TTC549 (cell line): ENCODE results near the gene DNASE1L2.

ENCODE experiments used
- FAIRE-seq: peaks from 2 replicates; lab custom pipeline; 2012; peaks lifted over from hg19 to GRCh38; lab: Jason Lieb, UNC

DNASE1L2 gene

GRCh38 chr16:2204416-2205103, 31.7 kb upstream of the DNASE1L2 start:
- FAIRE-seq = no peak

- no peak for FAIRE-seq
Measured at GRCh38 chr16:2205104-2205966, 30.9 kb upstream of the DNASE1L2 start, which contains the start of gene MLST8. Gene MLST8 (plus strand): TSS chr16:2205454. CDS start chr16:2206086, 632 bp downstream.

- no peak for FAIRE-seq
Measured at GRCh38 chr16:2205967-2206313, 30.3 kb upstream of the DNASE1L2 start.

GRCh38 chr16:2206420-2206779, 29.8 kb upstream of the DNASE1L2 start:
- no peak for FAIRE-seq

- no peak for FAIRE-seq
Measured at GRCh38 chr16:2206780-2207433, 29.3 kb upstream of the DNASE1L2 start.

GRCh38 chr16:2207872-2208271, 28.4 kb upstream of the DNASE1L2 start:
- no peak for FAIRE-seq

- no peak for FAIRE-seq
Measured at GRCh38 chr16:2208308-2208707, 27.9 kb upstream of the DNASE1L2 start.

GRCh38 chr16:2208772-2209171, 27.5 kb upstream of the DNASE1L2 start:
- no peak for FAIRE-seq

- FAIRE-seq = no peak
Measured at GRCh38 chr16:2209258-2210008, 26.8 kb upstream of the DNASE1L2 start.

GRCh38 chr16:2210009-2210332, 26.3 kb upstream of the DNASE1L2 start:
- FAIRE-seq = no peak

GRCh38 chr16:2210386-2211365, 25.6 kb upstream of the DNASE1L2 start, which contains the start of gene BRICD5:
Gene BRICD5 (minus strand): TSS chr16:2210863. CDS start chr16:2210833, 30 bp downstream.
- FAIRE-seq = no peak

GRCh38 chr16:2211923-2212347, 24.3 kb upstream of the DNASE1L2 start:
- FAIRE-seq = no peak

GRCh38 chr16:2212362-2213324, 23.6 kb upstream of the DNASE1L2 start:
- no peak for FAIRE-seq

- no peak for FAIRE-seq
Measured at GRCh38 chr16:2213817-2214718, 22.2 kb upstream of the DNASE1L2 start.

GRCh38 chr16:2214719-2214968, 21.6 kb upstream of the DNASE1L2 start, which contains the start of gene PGP:
Gene PGP (minus strand): TSS chr16:2214840. CDS start chr16:2214777, 63 bp downstream.
- FAIRE-seq = no peak

- FAIRE-seq = no peak
Measured at GRCh38 chr16:2216330-2216729, 19.9 kb upstream of the DNASE1L2 start.

GRCh38 chr16:2223221-2223941, 12.9 kb upstream of the DNASE1L2 start, which contains the start of gene E4F1:
Gene E4F1 (plus strand): TSS chr16:2223591. CDS start chr16:2223614, 23 bp downstream.
- peak; percentile 80 for FAIRE-seq

GRCh38 chr16:2223942-2224486, 12.2 kb upstream of the DNASE1L2 start:
- FAIRE-seq = no peak
